Ascending aorta (tissue), 2 donors: Measurements from ENCODE around the gene RNF25. TPM values are rescaled to one million over a fixed set of nuclear protein-coding genes. Genes with fewer than 3 reads are reported as not detected.

Source experiments
- DNase-seq, 2 donors: peaks; one replicate each; pipeline ENCODE4 v3.0.0-alpha.2; 2019; ENCODE audit warnings: low spot score in 2 of 2
- H3K27ac ChIP-seq, 2 donors: fragments of 200-600 bp; sonication (generic); one replicate each; pipeline ENCODE4 v1.5.1; 2016 to 2017; ENCODE audit warnings: mild to moderate bottlenecking in 1 of 2
- H3K27me3 ChIP-seq: fragments of 200-600 bp; sonication (generic); one replicate; pipeline ENCODE4 v1.5.1; 2017
- H3K36me3 ChIP-seq, 2 donors: fragments of 200-600 bp; sonication (generic); one replicate each; pipeline ENCODE4 v1.5.1; 2016
- H3K4me1 ChIP-seq, 2 donors: fragments of 200-600 bp; sonication (generic); one replicate each; pipeline ENCODE4 v1.5.1; 2016 to 2017; ENCODE audit warnings: mild to moderate bottlenecking in 1 of 2
- H3K4me3 ChIP-seq, 2 donors: fragments of 200-600 bp; sonication (generic); one replicate each; pipeline ENCODE4 v1.5.1; 2016 to 2017; ENCODE audit warnings: mild to moderate bottlenecking in 1 of 2
- H3K9me3 ChIP-seq, 2 donors: fragments of 200-600 bp; sonication (generic); one replicate each; pipeline ENCODE4 v1.5.1; 2016
- intact Hi-C: fragments of 100-400 bp; cut with DNase I; formaldehyde crosslinking; loops from one replicate; pipeline ENCODE4 v1.15.1; 2023
- total RNA-seq: library from RNA; depleted of rRNA; stranded (reverse); fragments of >200 nt; gene quantifications from one replicate; pipeline ENCODE4 v1.1.0, GENCODE V29; 2016
- TF ChIP-seq, protein P1 (sequence below), 3 experiments: fragments of 200-600 bp in 2 of 3; fragments of 450-650 bp in 1 of 3; sonication (generic) in 2 of 3; IDR thresholded peaks; one replicate each; pipeline ENCODE4 v1.5.1; 2016 to 2019; ENCODE audit warnings: antibody characterized with exemption in 3 of 3, mild to moderate bottlenecking in 1 of 3, moderate library complexity in 1 of 3

RNF25 gene
- total RNA-seq, 1 donor from 2014 or later: 36.0 TPM

DNA sequence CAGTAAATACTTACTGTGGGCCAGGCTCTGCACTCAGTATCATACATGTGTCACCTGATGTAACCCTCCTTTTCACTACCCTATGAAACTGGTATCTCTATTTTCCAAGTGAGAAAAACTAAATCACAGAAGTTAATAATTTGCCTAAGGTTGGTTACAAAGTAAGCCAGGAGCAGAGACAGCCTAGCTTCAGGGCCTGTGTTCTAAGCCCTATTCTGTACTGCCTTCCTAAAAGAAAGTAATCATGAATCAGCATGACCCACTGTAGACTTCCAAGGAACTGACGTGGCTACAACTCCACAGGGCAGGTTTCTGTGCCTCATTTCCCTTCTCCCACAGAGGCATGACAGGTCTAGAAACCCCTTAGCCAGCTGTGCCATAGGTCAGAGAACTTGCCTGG lies 26.7 kb downstream of the RNF25 start:
- Histone ChIP-seq H3K4me1 (no peaks in the 10 kb centered on the region), H3K4me3 (no peak overlapping the region), H3K36me3 (peaks cover 92 to 96% of the 10 kb centered on the region in 2 donors), H3K27ac (no peak overlapping the region), H3K27me3 (no peaks in the 10 kb centered on the region), H3K9me3 (no peaks in the 10 kb centered on the region)
- intact Hi-C loops: no loop called here
- DNase-seq: no peak
- TF ChIP-seq, protein P1, sequence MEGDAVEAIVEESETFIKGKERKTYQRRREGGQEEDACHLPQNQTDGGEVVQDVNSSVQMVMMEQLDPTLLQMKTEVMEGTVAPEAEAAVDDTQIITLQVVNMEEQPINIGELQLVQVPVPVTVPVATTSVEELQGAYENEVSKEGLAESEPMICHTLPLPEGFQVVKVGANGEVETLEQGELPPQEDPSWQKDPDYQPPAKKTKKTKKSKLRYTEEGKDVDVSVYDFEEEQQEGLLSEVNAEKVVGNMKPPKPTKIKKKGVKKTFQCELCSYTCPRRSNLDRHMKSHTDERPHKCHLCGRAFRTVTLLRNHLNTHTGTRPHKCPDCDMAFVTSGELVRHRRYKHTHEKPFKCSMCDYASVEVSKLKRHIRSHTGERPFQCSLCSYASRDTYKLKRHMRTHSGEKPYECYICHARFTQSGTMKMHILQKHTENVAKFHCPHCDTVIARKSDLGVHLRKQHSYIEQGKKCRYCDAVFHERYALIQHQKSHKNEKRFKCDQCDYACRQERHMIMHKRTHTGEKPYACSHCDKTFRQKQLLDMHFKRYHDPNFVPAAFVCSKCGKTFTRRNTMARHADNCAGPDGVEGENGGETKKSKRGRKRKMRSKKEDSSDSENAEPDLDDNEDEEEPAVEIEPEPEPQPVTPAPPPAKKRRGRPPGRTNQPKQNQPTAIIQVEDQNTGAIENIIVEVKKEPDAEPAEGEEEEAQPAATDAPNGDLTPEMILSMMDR (IDR thresholded peaks at IDR 0.05): no peak

DNA sequence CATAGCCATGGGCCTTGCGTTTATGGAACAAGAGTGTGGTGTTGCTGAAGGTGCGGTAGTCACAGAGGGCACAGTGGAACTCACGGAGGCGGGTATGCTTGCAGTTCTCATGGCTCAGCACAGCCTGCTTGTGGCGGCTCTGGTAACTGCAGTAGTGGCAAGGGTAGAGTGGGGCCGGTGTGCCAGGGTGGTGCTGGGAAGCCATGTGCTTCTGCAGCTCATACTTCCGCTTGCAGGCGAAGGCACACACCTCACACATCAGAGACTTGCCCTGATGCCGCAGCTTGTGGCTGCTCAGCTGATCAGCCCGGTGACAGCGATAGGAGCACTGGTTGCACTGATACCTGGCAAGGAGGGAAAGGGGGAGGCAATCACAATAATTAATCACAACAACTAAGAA lies 27.1 kb downstream of the RNF25 start:
- peaks cover 91 to 95% of the 10 kb centered on the region in 2 donors for H3K36me3 ChIP-seq
- DNase-seq: no peak
- H3K27ac ChIP-seq: no peak overlapping the region
- H3K4me1 ChIP-seq: no peaks in the 10 kb centered on the region
- no peaks in the 10 kb centered on the region for H3K9me3 ChIP-seq
- H3K4me3 ChIP-seq: no peak overlapping the region
- H3K27me3 ChIP-seq: no peaks in the 10 kb centered on the region
- TF ChIP-seq, protein P1 (IDR thresholded peaks at IDR 0.05): no peak
- intact Hi-C loops: no loop called here

DNA sequence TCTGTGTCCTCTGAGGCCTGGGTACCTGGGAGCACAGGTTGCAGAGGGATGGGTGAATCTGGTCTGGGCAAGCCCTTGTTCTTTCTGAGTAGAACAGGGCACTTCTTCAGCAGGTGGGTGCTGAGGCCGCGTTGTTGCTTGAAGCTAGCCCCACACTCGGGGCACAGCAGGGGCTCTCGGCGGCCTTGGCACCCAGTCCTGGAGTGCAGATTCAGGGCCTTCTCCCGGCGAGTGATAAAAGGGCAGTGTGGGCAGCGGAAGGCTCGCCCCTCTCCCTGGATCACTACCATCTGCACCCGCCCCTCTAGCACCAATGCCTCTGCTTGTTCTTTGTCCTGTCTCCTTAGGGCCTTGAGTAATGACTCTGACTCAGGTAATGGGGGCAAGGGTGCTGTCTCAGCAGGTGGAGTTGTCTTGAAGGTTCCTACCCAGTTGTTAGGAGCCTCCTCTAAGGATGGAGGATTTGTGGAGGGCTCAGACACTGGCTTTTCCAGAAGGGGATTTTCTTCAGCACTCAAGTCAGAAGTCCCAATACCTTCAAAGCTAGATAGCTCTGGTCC lies 28.0 kb downstream of the RNF25 start:
- Histone ChIP-seq H3K27ac (no peak overlapping the region), H3K9me3 (no peaks in the 10 kb centered on the region), H3K4me3 (no peak overlapping the region), H3K4me1 (no peaks in the 10 kb centered on the region), H3K36me3 (peaks cover 92 to 95% of the 10 kb centered on the region in 2 donors), H3K27me3 (no peaks in the 10 kb centered on the region)
- no peak for DNase-seq
- TF ChIP-seq, protein P1 (IDR thresholded peaks at IDR 0.05): no peak
- intact Hi-C loops: no loop called here

DNA sequence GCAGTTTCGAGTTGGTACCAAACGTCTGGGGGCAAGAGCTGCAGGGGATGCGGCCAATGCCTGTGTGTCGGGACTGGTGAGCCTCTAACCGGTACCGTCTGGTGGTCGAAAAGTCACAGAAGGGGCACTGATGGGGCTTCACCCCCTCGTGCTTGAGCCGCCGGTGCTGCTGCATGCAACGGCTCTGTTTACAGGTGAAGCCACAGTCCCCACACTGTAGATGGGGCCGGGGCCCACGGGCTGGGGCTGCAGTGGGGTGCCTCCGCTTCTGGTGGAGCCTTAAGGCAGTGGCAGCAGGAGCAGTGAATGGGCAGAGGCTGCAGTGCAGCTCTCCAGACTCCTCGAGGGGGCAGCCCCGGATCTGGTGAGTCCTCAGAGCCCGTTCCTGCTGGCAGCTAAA lies 29.0 kb downstream of the RNF25 start:
- Histone ChIP-seq H3K4me1 (no peaks in the 10 kb centered on the region), H3K27me3 (no peaks in the 10 kb centered on the region), H3K27ac (no peak overlapping the region), H3K9me3 (no peaks in the 10 kb centered on the region), H3K36me3 (peaks cover 92 to 95% of the 10 kb centered on the region in 2 donors), H3K4me3 (no peak overlapping the region)
- no peak for DNase-seq
- TF ChIP-seq, protein P1 (IDR thresholded peaks at IDR 0.05): no peak
- intact Hi-C loops: no loop called here

DNA sequence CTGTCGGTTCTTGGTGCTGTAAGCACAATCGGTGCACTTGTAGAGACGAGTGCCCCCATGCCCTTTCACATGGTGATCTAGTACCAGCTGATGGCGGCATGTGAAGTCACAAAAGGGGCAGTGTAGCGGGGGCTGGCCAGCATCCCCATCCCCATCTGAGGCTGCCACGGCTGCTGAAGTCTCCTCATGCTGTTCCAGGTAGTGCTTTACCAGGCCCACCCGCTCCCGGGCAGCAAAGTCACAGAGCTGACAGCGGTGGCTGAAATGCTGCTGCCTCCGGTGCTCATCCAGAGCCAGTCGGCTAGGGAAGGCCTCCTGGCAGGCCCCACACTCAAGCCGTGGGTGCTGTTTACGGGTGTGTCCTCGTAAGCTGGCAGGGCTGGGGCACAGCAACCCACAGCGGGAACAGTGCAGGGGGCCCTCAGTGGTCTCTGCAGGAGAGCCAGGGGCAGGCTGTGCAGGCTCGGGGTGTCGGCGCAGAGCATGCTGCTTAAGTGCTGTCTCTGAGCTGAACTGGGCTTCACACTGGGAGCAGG lies 29.6 kb downstream of the RNF25 start:
- Histone ChIP-seq H3K9me3 (no peaks in the 10 kb centered on the region), H3K36me3 (peaks cover 93 to 95% of the 10 kb centered on the region in 2 donors), H3K4me3 (no peak overlapping the region), H3K27me3 (no peaks in the 10 kb centered on the region), H3K27ac (no peak overlapping the region), H3K4me1 (no peaks in the 10 kb centered on the region)
- DNase-seq: no peak
- TF ChIP-seq, protein P1 (IDR thresholded peaks at IDR 0.05): no peak
- intact Hi-C loops: no loop called here
